Activated T-helper 1 cell treated with anti-CD3 and anti-CD28 coated beads, Interleukin-12 subunit alpha, Interleukin-12 subunit beta, Interleukin-2, Interleukin-4 antibody, amounts not matched to agents 30 ng/mL and 10 ng/mL and 1 ng/mL, durations not matched to agents 14 hours and 24 hours and 36 hours (primary cell): ENCODE measurements around the gene TMEM117. TPM values are rescaled to one million over a fixed set of nuclear protein-coding genes. Genes with fewer than 3 reads are reported as not detected.
"Not testable (repeated sequence)": the region's sequence is repeated elsewhere in the genome, so short reads cannot be mapped to it uniquely, and the experiment has no call there.

ENCODE experiments used
- DNase-seq: peaks from one replicate; pipeline ENCODE4 v3.0.0; 2021; ENCODE audit warnings: low spot score
- H3K27ac Mint-ChIP-seq: one replicate; pipeline ENCODE4 v1.8.0; 2021; ENCODE audit warnings: mild to moderate bottlenecking, mixed read lengths
- H3K27me3 Mint-ChIP-seq: one replicate; pipeline ENCODE4 v1.8.0; 2022; ENCODE audit warnings: mild to moderate bottlenecking, moderate library complexity, mixed read lengths; ENCODE audit not compliant: insufficient read depth
- H3K36me3 Mint-ChIP-seq: one replicate; pipeline ENCODE4 v1.8.0; 2021; ENCODE audit warnings: low read depth, mixed read lengths
- H3K4me1 Mint-ChIP-seq: one replicate; pipeline ENCODE4 v1.8.0; 2021; ENCODE audit warnings: low read depth, mixed read lengths
- H3K4me3 Mint-ChIP-seq: one replicate; pipeline ENCODE4 v1.8.0; 2021; ENCODE audit warnings: mild to moderate bottlenecking, moderate library complexity, mixed read lengths
- H3K9me3 Mint-ChIP-seq: one replicate; pipeline ENCODE4 v1.8.0; 2021; ENCODE audit warnings: mixed read lengths
- intact Hi-C: fragments of 100-400 bp; cut with micrococcal nuclease; formaldehyde crosslinking; loops from one replicate; pipeline ENCODE4 v1.15.1; 2024
- total RNA-seq: library from RNA; stranded (reverse); gene quantifications from 2 replicates; pipeline ENCODE4 v1.2.3, GENCODE V29; 2022

The TMEM117 gene
- total RNA-seq, 1 donor from 2014 or later: 2.2 TPM

DNA sequence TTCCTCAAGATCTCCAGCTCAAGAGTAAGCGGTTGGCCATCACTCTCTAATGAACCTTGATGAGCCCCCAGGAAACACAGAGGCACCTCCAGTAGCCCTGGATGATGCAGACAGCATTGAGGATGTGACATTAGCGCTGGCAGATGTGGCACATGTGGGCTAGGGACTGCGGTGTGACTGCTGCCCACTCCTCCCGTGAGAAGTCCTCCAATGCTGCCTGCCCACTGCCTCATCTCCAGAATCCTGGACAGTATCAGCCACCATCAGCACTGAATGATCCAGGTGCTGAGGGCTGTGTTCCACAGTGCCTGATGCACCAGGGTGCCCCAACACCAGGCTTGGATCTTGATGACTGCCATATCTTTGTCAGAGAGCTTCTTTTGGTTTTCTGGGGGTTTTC is 412.6 kb downstream of the TMEM117 start:
- H3K4me1 Mint-ChIP-seq: no peaks in the 10 kb centered on the region
- H3K36me3 Mint-ChIP-seq: no peaks in the 10 kb centered on the region

DNA sequence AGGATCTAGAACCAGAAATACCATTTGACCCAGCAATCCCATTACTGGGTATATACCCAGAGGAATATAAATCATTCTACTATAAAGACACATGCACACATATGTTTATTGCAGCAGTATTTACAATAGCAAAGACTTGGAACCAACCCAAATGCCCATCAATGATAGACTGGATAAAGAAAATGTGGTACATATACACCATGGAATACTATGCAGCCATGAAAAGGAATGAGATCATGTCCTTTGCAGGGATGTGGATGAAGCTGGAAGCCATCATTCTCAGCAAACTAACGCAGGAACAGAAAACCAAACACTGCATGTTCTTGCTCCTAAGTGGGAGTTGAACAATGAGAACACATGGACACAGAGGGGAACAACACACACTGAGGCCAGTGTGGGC is 414.6 kb downstream of the TMEM117 start:
- H3K27ac Mint-ChIP-seq, H3K9me3 Mint-ChIP-seq, H3K36me3 Mint-ChIP-seq, H3K4me3 Mint-ChIP-seq, H3K4me1 Mint-ChIP-seq, DNase-seq, intact Hi-C loops, H3K27me3 Mint-ChIP-seq: not testable (repeated sequence)

More for the DNA sequence above, 412.6 kb downstream of the TMEM117 start:
- intact Hi-C loops: no loop called here
- Mint-ChIP-seq H3K9me3 (peaks cover 3% of the 10 kb centered on the region), H3K4me3 (no peak overlapping the region), H3K27ac (no peak overlapping the region), H3K27me3 (no peaks in the 10 kb centered on the region)
- DNase-seq: no peak

DNA sequence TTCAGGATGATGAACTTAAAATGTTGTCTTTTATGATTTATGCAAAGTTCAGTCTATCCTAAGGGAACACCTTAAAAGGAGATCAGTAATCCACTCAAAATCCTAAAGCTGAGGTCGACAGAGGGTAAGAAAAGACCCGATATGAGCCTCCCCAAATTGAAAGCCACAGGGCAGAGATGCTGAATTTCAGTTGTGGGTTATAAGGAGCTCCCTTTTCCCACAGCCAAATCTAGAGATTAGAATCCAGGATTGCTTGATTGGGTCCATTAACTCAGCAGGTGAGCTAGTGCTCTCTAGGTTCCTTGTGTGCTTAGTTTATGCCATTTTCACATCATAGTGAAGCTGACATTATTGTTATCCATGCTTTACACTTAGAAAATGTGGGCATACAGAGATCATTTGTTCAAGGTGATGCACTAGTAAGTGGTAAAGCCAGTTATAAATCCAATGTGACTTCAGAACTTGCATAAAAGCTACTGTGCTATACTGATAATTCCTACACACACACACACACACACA is 417.5 kb downstream of the TMEM117 start:
- Mint-ChIP-seq H3K4me3 (no peak overlapping the region), H3K27me3 (no peaks in the 10 kb centered on the region), H3K4me1 (no peaks in the 10 kb centered on the region), H3K9me3 (peaks cover 3% of the 10 kb centered on the region), H3K36me3 (no peaks in the 10 kb centered on the region), H3K27ac (no peak overlapping the region)
- no peak for DNase-seq
- intact Hi-C loops: no loop called here

DNA sequence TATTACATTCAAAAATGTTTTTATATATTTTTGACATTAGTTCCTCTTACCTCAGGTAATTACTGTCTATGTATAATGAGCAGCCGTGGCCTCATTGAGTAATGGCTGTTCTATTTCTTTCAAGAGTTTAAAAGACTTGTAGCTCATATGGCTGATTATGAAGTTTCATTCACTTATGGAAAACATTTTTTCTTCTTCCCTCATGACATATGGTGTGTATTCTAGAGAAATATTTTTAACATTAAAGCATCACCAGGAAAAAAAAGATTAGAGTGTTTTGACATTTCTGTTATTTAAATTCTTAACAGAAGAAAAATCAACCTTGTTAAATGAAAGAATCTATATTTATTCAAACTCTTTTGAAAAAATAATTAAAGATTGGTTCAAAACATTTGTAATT is 422.4 kb downstream of the TMEM117 start:
- H3K27me3 Mint-ChIP-seq: no peaks in the 10 kb centered on the region
- no peak for DNase-seq
- intact Hi-C loops: no loop called here
- no peak overlapping the region for H3K4me3 Mint-ChIP-seq
- no peaks in the 10 kb centered on the region for H3K9me3 Mint-ChIP-seq
- no peaks in the 10 kb centered on the region for H3K4me1 Mint-ChIP-seq
- H3K36me3 Mint-ChIP-seq: no peaks in the 10 kb centered on the region
- no peak overlapping the region for H3K27ac Mint-ChIP-seq

DNA sequence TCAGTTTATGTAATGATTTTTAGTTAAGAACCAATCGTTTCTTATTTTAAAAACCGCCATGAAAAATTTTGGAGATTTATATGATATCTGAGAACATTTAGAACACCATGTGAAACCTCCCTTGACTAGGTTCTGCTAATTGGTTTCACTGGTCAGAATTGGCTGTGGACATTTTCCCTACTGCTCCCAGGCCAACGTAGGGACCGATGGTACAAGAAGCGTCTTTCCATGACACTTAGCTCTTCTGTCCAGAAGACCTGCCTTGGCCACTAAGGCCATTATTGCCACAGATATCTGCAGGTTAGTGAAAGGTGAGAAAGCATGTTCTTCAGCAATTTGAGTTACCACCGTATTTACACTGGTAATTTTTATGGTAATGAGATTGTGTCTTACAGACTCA is 424.0 kb downstream of the TMEM117 start:
- no peaks in the 10 kb centered on the region for H3K36me3 Mint-ChIP-seq
- no peaks in the 10 kb centered on the region for H3K27me3 Mint-ChIP-seq
- no peak overlapping the region for H3K27ac Mint-ChIP-seq
- H3K4me1 Mint-ChIP-seq: no peaks in the 10 kb centered on the region
- H3K9me3 Mint-ChIP-seq: no peaks in the 10 kb centered on the region
- H3K4me3 Mint-ChIP-seq: no peak overlapping the region
- intact Hi-C loops: no loop called here
- no peak for DNase-seq

DNA sequence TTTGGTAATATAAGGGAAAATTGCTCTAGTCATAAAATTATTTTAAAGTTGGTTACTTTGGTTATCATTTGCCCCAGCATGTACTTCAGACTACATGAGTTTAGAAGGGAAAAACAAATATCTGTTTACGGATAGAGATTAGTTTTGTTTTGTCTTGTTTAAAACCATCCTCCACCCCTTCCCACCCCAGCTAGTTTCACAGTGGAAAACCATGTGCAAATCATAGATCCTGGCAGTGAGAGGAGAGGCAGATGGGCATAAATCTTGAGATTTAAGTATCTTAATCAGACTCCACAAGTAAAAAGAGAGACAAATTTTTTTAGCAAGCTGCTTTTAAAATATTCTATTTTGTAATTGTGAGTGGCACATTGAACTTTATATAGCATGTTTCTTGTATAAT is 424.7 kb downstream of the TMEM117 start:
- no peaks in the 10 kb centered on the region for H3K4me1 Mint-ChIP-seq
- H3K4me3 Mint-ChIP-seq: no peak overlapping the region
- no peaks in the 10 kb centered on the region for H3K36me3 Mint-ChIP-seq
- intact Hi-C loops: no loop called here
- DNase-seq: no peak
- no peaks in the 10 kb centered on the region for H3K9me3 Mint-ChIP-seq
- H3K27me3 Mint-ChIP-seq: no peaks in the 10 kb centered on the region
- no peak overlapping the region for H3K27ac Mint-ChIP-seq

DNA sequence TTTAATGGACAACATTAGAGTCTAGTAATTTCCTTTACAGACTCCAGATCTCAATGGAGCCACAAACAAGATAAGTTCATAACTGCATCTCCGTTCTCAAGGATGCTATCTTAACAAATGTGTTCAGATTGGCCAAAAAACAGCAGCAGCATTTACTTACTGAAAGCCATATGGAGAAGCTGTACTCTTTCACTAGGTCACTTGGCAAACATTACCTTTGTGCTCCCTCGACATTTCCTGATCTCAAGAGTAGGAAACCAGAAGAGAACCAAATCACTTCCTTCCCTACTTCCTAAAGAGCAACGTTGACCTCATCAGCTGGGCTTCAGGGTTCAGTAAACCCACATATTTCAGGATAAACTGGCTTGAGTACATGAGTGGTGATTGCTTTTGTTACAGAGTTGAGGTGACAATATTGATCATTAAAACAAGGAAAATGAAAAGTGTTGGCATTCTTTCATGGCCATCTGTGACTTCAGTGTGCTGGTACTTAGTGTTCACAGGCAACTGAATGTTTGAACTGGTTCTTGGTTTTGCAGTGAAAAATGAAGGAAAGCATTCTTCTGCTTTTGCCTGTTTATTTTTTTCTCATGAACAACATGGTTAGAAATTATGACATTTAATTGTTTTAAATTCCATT is 449.6 kb downstream of the TMEM117 start:
- H3K4me3 Mint-ChIP-seq: no peak overlapping the region
- no peaks in the 10 kb centered on the region for H3K27me3 Mint-ChIP-seq
- no peak for DNase-seq
- no peaks in the 10 kb centered on the region for H3K36me3 Mint-ChIP-seq
- no peaks in the 10 kb centered on the region for H3K4me1 Mint-ChIP-seq
- H3K27ac Mint-ChIP-seq: no peak overlapping the region
- intact Hi-C loops: no loop called here
- H3K9me3 Mint-ChIP-seq: peaks cover 7% of the 10 kb centered on the region

DNA sequence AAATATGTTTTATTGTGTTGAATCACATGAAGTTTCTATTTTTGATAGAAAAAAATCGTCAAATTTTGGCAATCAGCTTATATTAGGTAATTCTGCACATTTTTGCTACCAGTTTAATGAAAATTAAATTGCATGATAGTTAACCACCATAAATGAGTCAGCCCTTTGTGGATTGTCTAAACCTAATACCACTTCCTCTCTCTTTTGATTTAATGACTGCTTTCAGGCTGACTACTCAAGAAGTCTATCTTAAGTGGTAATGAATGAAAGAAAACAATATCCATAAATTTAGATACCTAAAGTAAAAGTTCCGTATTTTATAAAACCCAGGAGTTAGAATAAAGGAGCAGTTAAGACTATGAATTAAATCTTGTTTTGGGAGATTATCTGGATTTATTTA is 450.5 kb downstream of the TMEM117 start:
- Mint-ChIP-seq H3K27me3 (no peaks in the 10 kb centered on the region), H3K4me3 (no peak overlapping the region), H3K27ac (no peak overlapping the region), H3K4me1 (no peaks in the 10 kb centered on the region), H3K9me3 (peaks cover 7% of the 10 kb centered on the region), H3K36me3 (no peaks in the 10 kb centered on the region)
- intact Hi-C loops: no loop called here
- no peak for DNase-seq

DNA sequence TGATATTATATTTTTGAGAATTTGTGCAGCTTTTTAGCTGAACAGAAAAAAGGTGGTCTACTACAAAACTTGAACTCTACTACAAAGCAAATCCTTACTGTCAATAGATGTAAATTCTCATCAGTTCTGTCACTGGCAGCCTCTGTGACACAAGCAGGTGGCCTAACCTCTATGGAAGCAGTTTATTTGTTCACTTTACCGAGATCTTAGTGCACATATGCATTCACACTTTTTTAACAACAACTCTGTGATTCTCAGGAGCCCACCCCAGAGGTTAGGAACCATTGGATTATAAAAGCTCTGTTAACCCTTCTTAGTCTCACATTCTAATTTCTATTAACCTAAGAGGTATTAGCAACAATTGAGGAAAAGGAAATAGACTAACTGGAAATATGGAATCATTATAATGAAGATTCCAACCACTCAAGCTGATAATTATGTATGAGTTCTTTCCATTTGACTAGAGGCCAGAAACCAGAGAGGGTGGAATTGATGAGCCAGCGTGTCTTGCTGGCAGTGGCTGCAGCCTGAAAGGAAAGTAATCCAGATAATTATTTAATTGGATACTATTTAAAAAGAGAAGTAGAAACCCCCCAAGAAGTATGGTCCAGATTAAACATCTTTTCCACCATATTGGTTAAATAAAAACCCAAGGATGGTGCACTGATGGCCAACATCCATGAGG is 451.1 kb downstream of the TMEM117 start:
- Mint-ChIP-seq H3K27ac (no peak overlapping the region), H3K4me1 (no peaks in the 10 kb centered on the region), H3K4me3 (no peak overlapping the region), H3K27me3 (no peaks in the 10 kb centered on the region), H3K9me3 (peaks cover 7% of the 10 kb centered on the region), H3K36me3 (no peaks in the 10 kb centered on the region)
- intact Hi-C loops: no loop called here
- DNase-seq: no peak

DNA sequence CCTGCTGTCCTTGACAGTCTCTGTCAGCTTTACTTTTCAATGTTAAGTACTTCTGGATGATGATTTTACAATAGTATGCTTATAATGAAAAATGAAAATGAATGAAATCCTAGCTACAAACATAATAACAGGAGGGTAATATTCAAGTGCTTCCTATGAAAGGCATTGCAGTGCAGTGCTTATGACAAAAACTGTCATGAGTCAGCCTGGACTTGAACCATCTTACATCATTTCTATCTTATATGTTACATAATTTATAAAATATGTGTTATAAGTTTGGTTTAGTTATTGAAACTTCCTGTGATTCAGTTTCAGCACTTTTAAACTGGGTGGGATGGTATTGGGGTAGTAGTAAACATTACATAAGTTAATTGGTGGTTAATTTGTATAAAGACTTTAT is 451.7 kb downstream of the TMEM117 start:
- no peak for DNase-seq
- Mint-ChIP-seq H3K4me1 (no peaks in the 10 kb centered on the region), H3K4me3 (no peak overlapping the region), H3K9me3 (peaks cover 7% of the 10 kb centered on the region), H3K36me3 (no peaks in the 10 kb centered on the region), H3K27ac (no peak overlapping the region), H3K27me3 (no peaks in the 10 kb centered on the region)
- intact Hi-C loops: no loop called here

DNA sequence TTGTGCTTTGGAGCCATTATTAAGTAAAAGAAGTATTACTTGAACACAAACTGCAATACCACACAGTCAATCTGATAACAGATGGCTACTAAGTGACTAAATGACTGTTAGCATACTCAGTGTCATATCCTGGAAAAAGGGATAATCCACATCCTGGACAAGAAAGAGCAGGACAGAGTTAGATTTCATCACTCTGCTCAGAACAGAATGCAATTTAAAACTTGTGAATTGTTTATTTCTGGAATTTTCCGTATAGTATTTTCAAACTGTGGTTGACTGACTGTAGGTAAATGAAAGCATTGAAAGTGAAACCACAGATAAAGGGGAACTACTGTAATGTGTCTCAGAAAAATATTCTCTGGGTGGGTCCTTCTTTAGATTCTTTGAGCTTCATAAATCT is 458.8 kb downstream of the TMEM117 start:
- H3K4me1 Mint-ChIP-seq: no peaks in the 10 kb centered on the region
- peaks cover 9% of the 10 kb centered on the region for H3K9me3 Mint-ChIP-seq
- intact Hi-C loops: no loop called here
- no peak overlapping the region for H3K27ac Mint-ChIP-seq
- H3K4me3 Mint-ChIP-seq: no peak overlapping the region
- H3K36me3 Mint-ChIP-seq: no peaks in the 10 kb centered on the region
- no peak for DNase-seq
- H3K27me3 Mint-ChIP-seq: no peaks in the 10 kb centered on the region

DNA sequence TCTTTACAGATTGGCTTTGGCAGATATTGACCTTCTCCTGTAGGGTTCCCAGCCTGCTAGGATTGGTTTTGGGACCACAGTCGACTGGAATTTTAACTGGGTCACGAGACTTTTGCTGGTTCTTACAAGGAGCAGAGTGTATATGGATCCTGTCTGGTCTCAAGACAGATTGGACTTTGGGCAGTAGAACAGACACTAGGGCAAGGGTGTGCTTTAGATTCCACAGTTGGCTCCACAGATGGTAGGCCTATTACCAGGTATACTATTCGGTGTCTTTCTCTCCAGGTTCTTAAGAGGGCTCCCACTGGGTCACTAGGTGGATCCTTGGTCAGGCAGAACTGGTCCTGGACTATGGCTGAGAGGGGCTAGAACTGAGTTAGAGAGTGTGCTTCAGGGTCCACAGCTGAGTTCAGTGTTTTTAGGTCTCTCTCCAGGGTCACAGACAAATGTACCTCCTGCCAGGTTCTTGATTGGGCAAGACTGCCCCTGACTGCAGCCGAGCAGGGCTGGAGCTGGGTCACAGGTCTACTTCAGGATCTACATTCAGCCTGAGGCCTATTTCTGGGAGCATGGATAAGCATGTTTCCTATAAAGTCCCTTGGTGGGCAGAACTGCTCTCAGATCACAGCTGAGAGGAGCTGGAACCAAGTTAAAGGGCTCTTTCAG is 460.2 kb downstream of the TMEM117 start:
- no peak for DNase-seq
- Mint-ChIP-seq H3K4me1 (no peaks in the 10 kb centered on the region), H3K4me3 (no peak overlapping the region), H3K36me3 (no peaks in the 10 kb centered on the region), H3K27me3 (no peaks in the 10 kb centered on the region), H3K27ac (no peak overlapping the region), H3K9me3 (peaks cover 9% of the 10 kb centered on the region)
- intact Hi-C loops: no loop called here

DNA sequence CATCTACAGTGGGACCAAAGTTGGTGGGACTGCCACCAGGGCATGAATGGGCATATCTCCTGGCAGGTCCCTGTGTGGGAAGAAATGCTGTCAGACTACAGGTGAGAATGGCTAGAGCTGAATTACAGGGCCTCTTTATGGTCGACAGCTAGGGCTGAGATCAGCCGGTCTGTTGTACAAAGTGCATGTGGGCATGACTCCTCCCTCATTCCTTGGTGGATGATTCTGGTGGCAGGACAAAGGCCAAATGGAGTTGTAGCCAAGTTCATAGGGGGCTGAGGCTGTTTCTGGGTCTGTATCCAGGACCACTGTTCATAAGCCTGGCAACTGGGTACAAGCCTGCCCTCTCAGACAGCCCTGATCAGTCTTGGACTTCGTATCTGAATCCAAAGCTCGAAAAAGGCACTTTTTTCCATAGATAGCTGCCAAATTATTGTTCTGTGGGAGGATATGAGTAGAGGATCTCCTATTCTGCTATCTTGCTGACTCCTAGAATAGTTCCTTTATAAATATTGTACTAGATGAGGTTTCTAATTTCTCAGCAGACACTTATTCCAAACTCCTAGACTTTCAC is 460.8 kb downstream of the TMEM117 start:
- no peaks in the 10 kb centered on the region for H3K27me3 Mint-ChIP-seq
- intact Hi-C loops: no loop called here

More for the DNA sequence above, 460.8 kb downstream of the TMEM117 start:
- DNase-seq: no peak
- Mint-ChIP-seq H3K36me3 (no peaks in the 10 kb centered on the region), H3K4me1 (no peaks in the 10 kb centered on the region), H3K27ac (no peak overlapping the region), H3K4me3 (no peak overlapping the region), H3K9me3 (peaks cover 9% of the 10 kb centered on the region)
